ENCODE measurements around the gene ALX4.
A peak's percentile ranks its signal among the peaks of the same experiment; 100 is the strongest.

Gene ALX4

GRCh38 chr11:44290208-44290607 is 19.7 kb downstream of the ALX4 start:
- DNase-seq: no peak

DNA sequence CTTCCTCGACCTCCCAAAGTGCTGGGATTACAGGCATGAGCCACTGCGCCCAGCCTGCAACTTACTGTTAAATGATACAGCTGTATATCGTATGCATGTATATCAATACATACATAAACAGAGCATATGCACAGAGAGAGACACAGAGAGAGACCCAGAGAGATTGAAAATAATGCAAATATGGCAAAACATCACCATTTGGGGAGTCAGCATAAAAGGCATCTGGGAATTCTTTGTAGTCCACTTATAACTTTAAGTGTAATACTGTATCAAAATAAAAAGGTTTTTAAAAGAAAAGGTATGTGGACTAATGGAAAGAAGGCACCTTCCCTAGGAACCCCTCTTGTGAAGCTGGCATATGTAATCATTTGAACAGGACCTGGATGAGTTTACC is 21.8 kb downstream of the ALX4 start:
- no peak for DNase-seq

DNA sequence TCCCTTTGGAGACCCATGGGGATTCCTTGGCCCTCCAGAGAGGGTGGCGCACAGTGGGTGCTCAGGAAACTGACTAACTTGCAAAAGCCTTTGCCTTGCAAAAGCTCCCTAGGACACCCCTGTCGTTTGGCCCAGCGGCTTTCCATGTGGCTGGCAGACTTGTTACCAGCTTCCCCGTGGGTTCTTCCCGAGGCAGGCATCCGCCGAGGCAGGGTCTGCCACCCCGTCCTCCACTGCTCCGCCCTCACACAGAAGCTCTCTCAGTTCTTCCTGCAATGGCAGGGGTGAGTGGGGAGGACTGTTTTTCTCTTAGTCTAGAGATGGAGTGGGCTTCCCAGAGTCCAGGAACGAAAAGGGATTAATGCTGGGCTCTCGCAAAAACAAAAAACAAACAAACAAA is 23.0 kb downstream of the ALX4 start:
- no peak for DNase-seq

GRCh38 chr11:44286268-44286880 is 23.6 kb downstream of the ALX4 start:
- DNase-seq: peak; percentile 41

- DNase-seq: no peak
Measured at GRCh38 chr11:44285756-44286155, 24.2 kb downstream of the ALX4 start.

DNA sequence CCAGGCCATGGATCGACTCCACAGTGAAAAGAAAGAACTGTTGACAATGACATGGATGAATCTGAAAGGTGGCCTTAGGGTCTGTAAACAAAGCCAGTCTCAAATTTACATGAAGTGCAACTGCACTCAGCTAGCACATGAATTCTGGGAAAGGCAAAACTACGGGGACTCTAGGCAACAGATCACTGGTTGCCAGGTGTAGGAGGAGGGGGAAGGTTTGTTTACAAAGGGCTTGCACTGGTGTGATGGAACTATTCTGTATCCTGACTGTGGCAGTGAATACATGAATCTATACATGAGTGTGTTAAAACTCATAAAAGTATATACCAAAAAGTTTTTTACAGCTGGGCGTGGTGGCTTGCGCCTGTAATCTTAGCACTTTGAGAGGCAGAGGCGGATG is 27.3 kb downstream of the ALX4 start:
- no peak for DNase-seq

DNA sequence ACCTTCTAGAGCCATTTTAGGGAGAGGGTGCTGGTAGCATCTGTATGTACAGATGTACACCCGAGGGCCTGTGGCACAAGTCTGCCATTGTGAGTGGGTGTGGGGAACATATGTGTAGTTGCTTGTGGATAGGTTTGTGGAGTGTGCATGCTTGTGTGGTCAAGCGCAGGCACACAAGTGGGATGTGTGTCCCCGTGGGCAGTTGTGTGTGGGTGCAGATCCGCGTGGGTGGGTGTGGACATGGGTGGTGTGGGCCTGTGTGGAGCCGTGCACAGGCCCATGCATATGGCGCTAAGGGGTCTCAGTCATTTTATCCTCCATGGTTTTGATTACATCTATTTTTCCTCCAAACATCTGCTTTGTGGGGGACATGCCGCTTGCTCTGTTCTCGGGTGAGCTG is 28.8 kb downstream of the ALX4 start:
- DNase-seq: no peak

GRCh38 chr11:44280257-44280656 is 29.7 kb downstream of the ALX4 start:
- DNase-seq: no peak

DNA sequence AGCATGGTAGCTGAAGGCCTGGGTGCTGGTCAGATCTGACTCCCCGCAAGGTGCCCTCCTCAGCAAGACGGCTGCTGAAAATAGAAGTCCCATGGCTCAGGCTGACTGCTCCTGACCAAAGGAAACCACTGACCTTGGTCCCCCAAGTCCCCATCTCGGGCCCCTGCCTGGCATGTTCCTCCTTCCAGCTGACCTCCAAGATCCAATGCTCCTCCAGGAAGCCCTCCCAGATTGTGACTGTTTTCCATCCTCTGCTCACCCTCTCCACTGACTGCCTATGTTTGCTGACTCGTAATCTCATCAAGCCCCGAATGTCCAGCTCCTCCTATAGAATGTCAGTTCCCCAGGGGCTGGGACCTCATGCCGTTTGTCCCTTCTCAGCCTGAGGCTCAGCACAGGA is 30.5 kb downstream of the ALX4 start:
- DNase-seq: no peak

GRCh38 chr11:44277196-44278090 is 32.5 kb downstream of the ALX4 start:
- DNase-seq: no peak

DNA sequence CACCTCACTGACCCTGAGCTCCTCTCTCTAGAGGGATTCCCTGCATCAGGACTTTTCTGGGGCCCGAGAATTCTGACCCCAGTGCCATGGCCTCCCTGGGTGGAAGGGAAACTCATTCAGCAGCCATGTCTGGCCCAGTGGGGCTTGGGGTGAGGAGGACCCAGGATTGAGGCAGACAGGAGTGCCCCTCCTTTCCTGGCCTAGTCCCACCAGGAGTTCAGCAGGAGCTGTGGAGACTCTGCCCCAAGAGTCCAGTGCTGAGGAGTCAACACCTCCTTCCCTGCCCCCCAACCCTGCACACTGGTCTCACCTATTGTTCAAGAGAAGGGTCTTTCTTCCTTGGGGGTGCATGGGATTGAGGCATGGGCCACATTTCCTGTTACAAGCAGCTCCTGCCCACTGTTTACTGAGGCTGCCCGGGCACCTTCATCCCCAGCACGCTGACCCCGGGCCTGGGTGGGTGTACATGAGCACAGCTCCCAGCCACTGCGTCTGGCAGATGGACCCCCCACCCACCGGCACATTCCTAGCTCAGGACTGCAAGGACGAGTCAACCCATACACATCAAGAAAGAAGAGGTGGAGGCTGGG is 33.9 kb downstream of the ALX4 start:
- DNase-seq: no peak

DNA sequence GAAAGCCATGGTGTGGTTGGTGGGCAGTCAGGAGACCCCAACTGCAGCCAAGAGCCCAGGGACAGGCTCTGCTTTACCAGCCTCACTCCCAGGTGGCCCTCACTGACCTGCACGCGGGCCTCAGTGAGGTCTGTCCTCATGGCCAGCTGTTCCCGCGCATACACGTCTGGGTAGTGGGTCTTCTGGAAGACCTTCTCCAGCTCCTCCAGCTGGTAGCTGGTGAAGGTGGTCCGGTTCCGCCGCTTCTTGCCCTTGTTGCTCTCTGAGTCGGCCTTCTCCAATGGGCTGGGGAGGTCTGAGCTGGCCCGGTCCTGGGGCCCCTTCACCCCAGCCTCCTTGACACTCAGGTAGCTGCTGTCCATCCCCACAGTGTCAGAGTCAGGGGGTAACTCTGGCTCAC is 34.7 kb downstream of the ALX4 start:
- no peak for DNase-seq

GRCh38 chr11:44274404-44274803 is 35.5 kb downstream of the ALX4 start:
- no peak for DNase-seq

DNA sequence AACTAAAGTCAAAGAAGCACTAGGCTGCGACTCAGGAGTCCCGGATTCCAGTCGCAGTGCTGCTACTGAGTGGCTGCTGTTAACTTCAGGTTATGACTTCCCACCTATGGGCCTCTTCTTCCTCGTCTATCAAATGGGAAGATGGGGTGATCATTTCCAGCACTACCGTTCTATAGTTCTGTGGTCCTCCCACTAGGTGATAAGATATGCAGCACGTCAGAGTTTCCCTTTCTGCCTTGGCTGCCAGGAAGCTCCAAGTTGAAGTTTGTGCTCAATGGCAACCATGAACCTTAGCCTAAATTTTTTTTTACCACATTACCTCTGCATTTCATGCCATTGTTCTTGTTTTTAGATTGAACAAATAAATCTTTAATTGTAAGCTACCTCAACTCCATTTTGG is 38.7 kb downstream of the ALX4 start:
- DNase-seq: no peak

DNA sequence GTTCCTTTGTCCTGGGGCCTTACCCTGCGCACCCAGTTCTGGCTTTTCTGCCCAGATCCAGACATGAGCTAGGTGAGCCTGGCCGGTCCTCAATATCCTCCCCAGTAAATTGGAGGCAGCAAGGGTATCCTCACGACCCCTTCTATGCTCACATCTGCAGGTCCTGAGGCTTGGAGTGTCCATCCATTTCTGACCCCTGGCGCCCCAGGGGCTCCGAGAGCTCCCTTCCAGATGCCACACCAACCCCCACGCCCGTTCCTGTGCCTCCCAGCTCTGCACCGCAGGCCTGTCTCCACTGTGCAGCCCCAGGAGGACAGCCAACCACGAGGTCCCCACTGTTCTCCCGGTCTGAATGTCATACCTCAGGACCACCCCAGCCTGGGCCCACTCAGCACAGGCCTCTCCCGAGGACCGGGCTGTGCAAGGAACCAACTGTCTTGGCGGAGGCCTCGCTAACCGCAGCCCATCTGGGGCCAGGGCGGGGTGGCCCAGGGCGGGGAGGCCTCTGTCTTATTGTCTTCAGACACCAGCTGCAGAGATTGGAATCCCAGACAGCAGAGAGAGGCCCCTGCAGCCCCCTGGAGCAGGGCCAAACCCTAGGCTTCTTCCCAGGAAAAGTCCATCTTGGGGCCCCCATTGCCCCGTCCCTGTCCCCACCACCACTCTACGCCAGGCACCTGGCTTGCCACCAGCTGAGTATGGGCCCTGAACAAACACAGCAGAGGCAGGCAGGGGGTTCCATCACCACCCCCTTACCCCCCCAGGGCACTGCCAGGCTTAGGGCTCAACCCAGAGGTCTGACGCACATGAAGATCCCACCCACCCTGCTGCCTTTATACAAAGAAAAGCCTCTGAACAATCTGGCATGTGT is 39.3 kb downstream of the ALX4 start:
- no peak for DNase-seq

- no peak for DNase-seq
Measured at GRCh38 chr11:44269369-44270351, 40.3 kb downstream of the ALX4 start.

- no peak for DNase-seq
Measured at GRCh38 chr11:44268614-44269080, 41.3 kb downstream of the ALX4 start.

DNA sequence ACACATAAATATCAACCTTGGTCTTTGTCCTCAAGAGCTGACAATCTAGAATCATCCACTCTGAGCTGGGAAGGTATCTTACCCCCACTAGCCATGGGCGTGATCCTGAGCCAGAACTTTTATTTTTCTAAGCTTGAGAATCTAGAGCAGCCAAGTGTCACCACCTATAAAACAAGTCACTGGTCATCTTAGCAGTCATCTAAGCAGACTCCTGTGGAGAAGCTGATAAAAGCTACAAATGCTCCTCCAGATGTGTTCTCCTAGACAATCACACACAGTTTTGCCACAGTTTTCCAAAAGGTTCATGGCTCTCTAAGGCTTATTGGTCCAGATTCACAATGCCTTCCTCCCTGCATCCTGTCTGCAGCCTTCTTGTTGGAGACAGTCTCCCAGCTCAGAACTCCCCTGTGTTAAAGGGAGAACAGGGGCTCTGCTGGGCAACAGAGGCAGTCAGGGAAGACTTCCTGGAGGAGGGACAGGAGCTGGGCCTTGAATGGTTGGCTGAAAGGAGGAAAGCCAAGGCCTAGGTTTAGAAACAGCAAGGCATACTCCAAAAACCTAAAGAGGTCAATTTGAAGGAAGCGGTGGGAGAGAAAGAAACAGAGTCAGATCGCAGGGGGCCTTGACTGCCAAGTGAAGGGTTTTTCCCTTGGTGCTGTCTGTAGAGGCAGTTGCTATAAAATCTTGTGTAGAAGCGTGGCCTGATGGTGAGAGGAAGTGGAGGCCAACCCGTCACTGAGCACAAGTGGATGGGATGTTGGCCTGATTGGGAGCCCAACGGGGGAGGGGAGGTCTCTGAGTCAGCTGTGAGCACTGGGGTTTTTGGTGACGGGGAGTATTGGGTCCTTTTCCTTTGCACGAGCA is 42.0 kb downstream of the ALX4 start:
- no peak for DNase-seq

DNA sequence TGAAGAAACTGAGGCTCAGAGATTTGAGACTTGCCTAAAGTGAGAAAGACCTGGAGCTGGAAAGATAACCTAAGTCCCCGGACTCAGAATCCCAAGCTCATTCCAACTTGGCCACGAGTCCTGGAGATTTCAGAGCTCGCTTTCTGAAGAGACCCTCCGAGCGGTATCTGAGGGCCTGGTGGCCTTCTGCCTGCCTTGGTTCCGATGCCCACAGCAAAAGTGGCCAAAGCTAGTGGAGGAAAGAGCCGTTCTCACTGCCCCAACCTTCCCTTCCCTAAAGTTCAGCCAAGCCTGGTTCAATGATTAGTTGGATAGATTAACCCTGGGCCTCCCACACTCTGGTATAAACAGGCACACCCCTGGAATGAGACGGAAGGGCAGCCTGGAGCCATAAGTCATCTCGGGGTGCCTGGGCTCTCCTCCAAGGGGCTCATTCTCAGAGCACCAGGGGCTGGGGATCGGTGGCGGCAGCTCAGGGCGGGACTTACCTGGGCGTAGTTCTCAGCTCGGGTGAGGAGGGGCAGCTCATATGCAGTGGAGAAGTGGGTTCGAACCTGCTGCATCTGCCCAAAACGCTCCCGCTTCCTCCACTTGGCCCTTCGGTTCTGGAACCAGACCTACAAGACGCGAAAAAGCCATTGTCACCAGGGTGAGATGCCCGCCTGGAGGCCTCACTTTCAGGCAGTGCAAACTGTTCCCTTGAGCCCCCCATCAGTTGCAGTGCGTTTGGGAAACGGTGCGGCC is 42.8 kb downstream of the ALX4 start:
- DNase-seq: no peak
